Measurements from ENCODE around the gene CACNA2D3.

- TF ChIP-seq CTCF (IDR thresholded peaks at IDR 0.05; ENCODE audit: insufficient read depth, low read length, poor library complexity, severe bottlenecking) (no peak), EZH2phosphoT487 (conservative IDR thresholded peaks at IDR 0.05; ENCODE audit: low read length) (no peak)
Observed at GRCh38 chr3:54955496-54955895, 833.1 kb downstream of the CACNA2D3 start.

Measured in SU-DHL-6 (cell line).